Panc1 (cell line): ENCODE data around the gene SH2D5.

Source experiments
- CTCF ChIP-seq: fragments of 450-650 bp; IDR thresholded peaks from 2 replicates; pipeline ENCODE4 v1.5.1; 2017; ENCODE audit warnings: mild to moderate bottlenecking
- POLR2AphosphoS5 ChIP-seq: IDR thresholded peaks from 2 replicates; pipeline ENCODE4 v1.6.1; 2012; ENCODE audit warnings: mild to moderate bottlenecking, low read depth, low read length, moderate library complexity

GRCh38 chr1:20729155-20729931 is 3.2 kb downstream of the SH2D5 start:
- TF ChIP-seq CTCF (no peak), POLR2AphosphoS5 (no peak)
